GM12878 (cell line): ENCODE data around the gene ZBTB42. TPM values are rescaled to one million over a fixed set of nuclear protein-coding genes. Genes with fewer than 3 reads are reported as not detected.

Experiments
- ATAC-seq: fragments of 200-7000 bp; cut with Tn5 transposase; 3 replicates; pipeline ENCODE4 v1.9.1; 2020; ENCODE audit warnings: mild to moderate bottlenecking, moderate library complexity
- BruUV-seq: library from RNA; stranded (reverse); fragments of 400-500 nt; replicated peaks from 2 replicates; lab custom pipeline; 2021; lab: Mats Ljungman, UMichigan
- CTCF ChIA-PET: fragments of 300-600 bp; sonication (Branson Sonifier 250); formaldehyde crosslinking; extraction: SDS; loops from one replicate; lab custom pipeline; 2021; ENCODE audit warnings: inconsistent platforms; lab: Yijun Ruan, JAX
- POLR2A ChIA-PET: fragments of 350-600 bp; formaldehyde crosslinking; extraction: SDS; loops from one replicate; lab custom pipeline; 2021; ENCODE audit warnings: inconsistent platforms; lab: Charles Lee
- RAD21 ChIA-PET: fragments of 300-600 bp; sonication (Branson Sonifier 250); formaldehyde crosslinking; loops from one replicate; lab custom pipeline; 2023; ENCODE audit warnings: antibody characterized with exemption; ENCODE audit not compliant: unreplicated experiment; lab: Charles Lee
- SMC1A ChIA-PET: fragments of 300-600 bp; sonication (Branson Sonifier 250); formaldehyde crosslinking; loops from one replicate; lab custom pipeline; 2023; ENCODE audit not compliant: unreplicated experiment, uncharacterized antibody; lab: Charles Lee
- DNase-seq: peaks from one replicate; pipeline ENCODE4 v3.0.0-alpha.2; 2011; ENCODE audit warnings: low read depth, low spot score
- FAIRE-seq: peaks from 3 replicates; lab custom pipeline; 2011; peaks lifted over from hg19 to GRCh38; lab: Jason Lieb, UNC
- H2AFZ ChIP-seq: 2 replicates; pipeline ENCODE4 v1.6.0; 2011; ENCODE audit warnings: low read depth, low read length, control low read depth; ENCODE audit not compliant: control insufficient read depth
- H3K27ac ChIP-seq: 2 replicates; pipeline ENCODE4 v1.5.1; 2011; ENCODE audit warnings: control low read depth; ENCODE audit not compliant: control insufficient read depth, insufficient read depth
- H3K27me3 ChIP-seq, 2 experiments: replicated peaks in 1 of 2; 2 replicates each; pipeline versions ENCODE4 v1.6.0 to v1.6.1; 2011; ENCODE audit warnings: low read length in 1 of 2; ENCODE audit not compliant: control insufficient read depth in 2 of 2, insufficient read depth in 2 of 2
- H3K36me3 ChIP-seq, 2 experiments: 2 replicates each; pipeline ENCODE4 v1.5.1; 2011; ENCODE audit warnings: low read length in 1 of 2; ENCODE audit not compliant: control insufficient read depth in 2 of 2, insufficient read depth in 2 of 2
- H3K4me1 ChIP-seq: 2 replicates; pipeline ENCODE4 v1.6.1; 2011; ENCODE audit warnings: mild to moderate bottlenecking, low read length, moderate library complexity, mixed read lengths; ENCODE audit not compliant: control insufficient read depth, insufficient read depth
- H3K4me2 ChIP-seq: 2 replicates; pipeline ENCODE4 v1.6.0; 2011; ENCODE audit warnings: control low read depth; ENCODE audit not compliant: control insufficient read depth, insufficient read depth
- H3K4me3 ChIP-seq: fragments of 200-600 bp; sonication (generic); 2 replicates; pipeline ENCODE4 v1.5.1; 2016
- H3K79me2 ChIP-seq: 2 replicates; pipeline ENCODE4 v1.6.0; 2011; ENCODE audit warnings: low read length; ENCODE audit not compliant: control insufficient read depth, insufficient read depth
- H3K9ac ChIP-seq: 2 replicates; pipeline ENCODE4 v1.8.0; 2011; ENCODE audit warnings: low read length, control low read depth, mixed read lengths; ENCODE audit not compliant: control insufficient read depth, insufficient read depth
- H3K9me3 ChIP-seq: replicated peaks from 3 replicates; pipeline ENCODE4 v1.5.1; 2011; ENCODE audit warnings: mild to moderate bottlenecking, low read length; ENCODE audit not compliant: control insufficient read depth, insufficient read depth
- H4K20me1 ChIP-seq: 2 replicates; pipeline ENCODE4 v1.6.0; 2011; ENCODE audit not compliant: control insufficient read depth, insufficient read depth
- BCL11A ChIP-seq: IDR thresholded peaks from 2 replicates; pipeline ENCODE4 v1.6.1; 2011; ENCODE audit warnings: low read depth, low read length
- BMI1 ChIP-seq: fragments of 450-650 bp; IDR thresholded peaks from 2 replicates; pipeline ENCODE4 v1.6.1; 2016; ENCODE audit warnings: mild to moderate bottlenecking, moderate library complexity, borderline replicate concordance
- CEBPZ ChIP-seq: fragments of 150-350 bp; IDR thresholded peaks from 2 replicates; pipeline ENCODE4 v1.6.1; 2016; ENCODE audit warnings: low read depth, low read length
- HCFC1 ChIP-seq: fragments of 150-350 bp; IDR thresholded peaks from 2 replicates; pipeline ENCODE4 v1.6.1; 2014; ENCODE audit warnings: low read length
- HDGF ChIP-seq: fragments of 450-650 bp; IDR thresholded peaks from 2 replicates; pipeline ENCODE4 v1.6.1; 2016; ENCODE audit warnings: antibody characterized with exemption
- IRF4 ChIP-seq: IDR thresholded peaks from 2 replicates; pipeline ENCODE4 v1.6.1; 2011; ENCODE audit warnings: low read depth, low read length
- MEF2B ChIP-seq: fragments of 450-650 bp; IDR thresholded peaks from 2 replicates; pipeline ENCODE4 v1.6.1; 2018; ENCODE audit warnings: mild to moderate bottlenecking, moderate library complexity; ENCODE audit not compliant: partially characterized antibody, poor library complexity, severe bottlenecking
- MYB ChIP-seq: fragments of 150-350 bp; IDR thresholded peaks from 2 replicates; pipeline ENCODE4 v1.6.1; 2014; ENCODE audit warnings: mild to moderate bottlenecking, low read depth, low read length, borderline replicate concordance
- PAX8 ChIP-seq: fragments of 450-650 bp; IDR thresholded peaks from 2 replicates; pipeline ENCODE4 v1.6.1; 2017; ENCODE audit warnings: mild to moderate bottlenecking, moderate library complexity
- PBX3 ChIP-seq: IDR thresholded peaks from 2 replicates; pipeline ENCODE4 v1.6.1; 2011; ENCODE audit warnings: mild to moderate bottlenecking, low read depth, low read length, moderate library complexity; ENCODE audit not compliant: insufficient replicate concordance
- POLR2AphosphoS5 ChIP-seq: IDR thresholded peaks from 2 replicates; pipeline ENCODE4 v1.6.1; 2011; ENCODE audit warnings: mild to moderate bottlenecking, low read length, inconsistent platforms
- POU2F2 ChIP-seq: IDR thresholded peaks from 3 replicates; pipeline ENCODE4 v1.6.1; 2011; ENCODE audit warnings: low read depth, mild to moderate bottlenecking, low read length, borderline replicate concordance
- PRDM15 ChIP-seq: fragments of 450-650 bp; formaldehyde crosslinking; IDR thresholded peaks from 2 replicates; pipeline ENCODE4 v1.4.0; 2020; ENCODE audit warnings: mild to moderate bottlenecking, moderate library complexity
- ZBTB11 ChIP-seq: fragments of 450-650 bp; formaldehyde crosslinking; IDR thresholded peaks from 2 replicates; pipeline ENCODE4 v1.5.0; 2022; ENCODE audit warnings: mild to moderate bottlenecking, missing genetic modification characterization
- WGBS: methylation state at CpG from one replicate; pipeline ENCODE4 v1.1.6; 2016; ENCODE audit warnings: low lambda C conversion rate; ENCODE audit not compliant: insufficient replicate concordance, insufficient coverage; ENCODE audit errors: missing lambda C conversion rate; 5-methylcytosine and 5-hydroxymethylcytosine counted together
- in situ Hi-C: fragments of 300-500 bp; cut with MboI; formaldehyde crosslinking; loops from 9 replicates; pipeline ENCODE4 v1.14.3; 2018; ENCODE audit warnings: mixed read lengths
- intact Hi-C: fragments of 100-400 bp; cut with micrococcal nuclease; formaldehyde crosslinking; loops from one replicate; pipeline ENCODE4 v1.14.2; 2022; ENCODE audit not compliant: unreplicated experiment
- polyA plus RNA-seq, 11 experiments: library from polyadenylated mRNA; depleted of rRNA in 4 of 11; unstranded in 6 of 11; stranded (reverse) in 5 of 11; fragments of >200 nt; fragmentation: Nextera tagmentation in 4 of 11; fragmentation: Illumina TruSeq in 1 of 11; extraction: Ambion mirVana in 4 of 11; extraction: Trizol in 1 of 11; gene quantifications; 1 replicate in 1 of 11; 2 replicates in 10 of 11; pipeline versions ENCODE4 v1.2.1 to v1.2.3, GENCODE V29; 2011 to 2016; ENCODE audit warnings: inconsistent platforms in 2 of 11, missing spikeins in 2 of 11, low read depth in 1 of 11
- total RNA-seq, 4 experiments: library from RNA; depleted of rRNA in 3 of 4; stranded (reverse); fragments of >200 nt in 3 of 4; fragmentation: Illumina TruSeq in 1 of 4; extraction: Trizol in 1 of 4; gene quantifications; 2 replicates each; pipeline versions ENCODE4 v1.2.1 to v1.2.3, GENCODE V29; 2013 to 2021

Gene ZBTB42
- total and polyA plus RNA-seq, 10 of the 15 experiments (the other 5 are each of a cell fraction or from before 2014, with no cell fraction given) = 0.05 to 1.2 (median 0.37) TPM; not detected in 2

- Histone ChIP-seq H3K27me3 (no peaks in the 10 kb centered on the region), H3K27ac (no peak overlapping the region), H3K4me2 (no peak overlapping the region), H3K79me2 (peaks cover 8% of the 10 kb centered on the region), H3K4me3 (no peak overlapping the region), H3K36me3 (no peaks in the 10 kb centered on the region), H3K9me3 (no peaks in the 10 kb centered on the region), H4K20me1 (no peaks in the 10 kb centered on the region), H2AFZ (no peak overlapping the region), H3K9ac (no peak overlapping the region), H3K4me1 (no peaks in the 10 kb centered on the region)
- in situ Hi-C loops = no loop called here
- ChIA-PET SMC1A (no interaction called here), RAD21 (no interaction called here), POLR2A (no interaction called here), CTCF (interaction anchor here (0.7 to 0.8 kb wide), 2 partner anchors 12 to 247 kb away, joined by 3 to 5 read pairs; no protein-coding TSS in a partner anchor)
- intact Hi-C loops = no loop called here
- BruUV-seq = no TSS peak
- DNase-seq (no peak), FAIRE-seq (no peak), ATAC-seq (no peak)
- WGBS = over 99% methylated on average over 7 of the region's 7 CpGs
- no peak for TF ChIP-seq PBX3
- TF ChIP-seq CEBPZ = no peak
- TF ChIP-seq POLR2AphosphoS5 = no peak
- no peak for TF ChIP-seq PAX8
- TF ChIP-seq MEF2B = no peak
- no peak for TF ChIP-seq POU2F2
- no peak for TF ChIP-seq BMI1
- TF ChIP-seq IRF4 = no peak
- TF ChIP-seq ZBTB11 (CRISPR knock-in tag) = no peak
- no peak for TF ChIP-seq PRDM15 (CRISPR knock-in tag)
- TF ChIP-seq MYB = no peak
- no peak for TF ChIP-seq HCFC1
- no peak for TF ChIP-seq BCL11A
- no peak for TF ChIP-seq HDGF
Observed at GRCh38 chr14:104813286-104813685, 12.4 kb downstream of the ZBTB42 start.
